Muscle layer of duodenum (tissue), 2 donors: ENCODE measurements around the gene UMOD.

Experiments
- H3K27ac ChIP-seq: one replicate; pipeline ENCODE4 v1.7.0; 2013; ENCODE audit warnings: mild to moderate bottlenecking, low read length
- H3K27me3 ChIP-seq: one replicate; pipeline ENCODE4 v1.7.0; 2013; ENCODE audit warnings: low read depth, mild to moderate bottlenecking, control low read depth, low read length
- H3K36me3 ChIP-seq, 2 donors: one replicate each; pipeline ENCODE4 v1.7.0; 2013; ENCODE audit warnings: low read length in 2 of 2, control low read depth in 1 of 2, mild to moderate bottlenecking in 1 of 2; ENCODE audit not compliant: insufficient read depth in 2 of 2, control insufficient read depth in 1 of 2
- H3K4me1 ChIP-seq, 2 donors: one replicate each; pipeline ENCODE4 v1.7.0; 2013; ENCODE audit warnings: low read length in 2 of 2, mild to moderate bottlenecking in 2 of 2, control low read depth in 1 of 2, moderate library complexity in 1 of 2; ENCODE audit not compliant: insufficient read depth in 2 of 2, control insufficient read depth in 1 of 2
- H3K4me3 ChIP-seq, 2 donors: one replicate each; pipeline ENCODE4 v1.7.0; 2013; ENCODE audit warnings: low read length in 2 of 2, low read depth in 1 of 2, mild to moderate bottlenecking in 1 of 2
- H3K9me3 ChIP-seq, 2 donors: one replicate each; pipeline ENCODE4 v1.7.0; 2013; ENCODE audit warnings: low read length in 2 of 2, control low read depth in 1 of 2, mild to moderate bottlenecking in 1 of 2; ENCODE audit not compliant: control insufficient read depth in 1 of 2
- donor health status: healthy.

The UMOD gene

GRCh38 chr16:20352615-20353014 is at the start of gene UMOD:
Gene UMOD, minus strand, starts transcription at chr16:20352715. Its CDS starts 1,978 bp downstream, at chr16:20350737.
- H3K36me3 ChIP-seq, result no peaks in the 10 kb centered on the region
- H3K4me1 ChIP-seq, result no peaks in the 10 kb centered on the region
- H3K27ac ChIP-seq, result no peak within 1 kb of the TSS
- H3K9me3 ChIP-seq, result no peaks in the 10 kb centered on the region
- no peak within 1 kb of the TSS for H3K4me3 ChIP-seq
- H3K27me3 ChIP-seq, result peaks cover 3% of the 10 kb centered on the region

- Histone ChIP-seq H3K4me1 (no peaks in the 10 kb centered on the region), H3K9me3 (no peaks in the 10 kb centered on the region), H3K36me3 (no peaks in the 10 kb centered on the region), H3K4me3 (no peak overlapping the region), H3K27me3 (no peaks in the 10 kb centered on the region), H3K27ac (no peak overlapping the region)
These were observed 49.0 kb upstream of the UMOD start for GRCh38 chr16:20401475-20402016.

- H3K4me3 ChIP-seq, result no peak overlapping the region
- no peaks in the 10 kb centered on the region for H3K36me3 ChIP-seq
- no peaks in the 10 kb centered on the region for H3K9me3 ChIP-seq
- H3K27me3 ChIP-seq, result no peaks in the 10 kb centered on the region
- no peaks in the 10 kb centered on the region for H3K4me1 ChIP-seq
- H3K27ac ChIP-seq, result no peak overlapping the region
These were observed 48.6 kb upstream of the UMOD start for GRCh38 chr16:20401066-20401465.

- no peaks in the 10 kb centered on the region for H3K27me3 ChIP-seq
- no peak overlapping the region for H3K4me3 ChIP-seq
- H3K36me3 ChIP-seq, result no peaks in the 10 kb centered on the region
These were observed 46.7 kb upstream of the UMOD start for GRCh38 chr16:20399185-20399584.

GRCh38 chr16:20398603-20399002 is 46.1 kb upstream of the UMOD start:
- Histone ChIP-seq H3K4me1 (peaks cover 0 to 10% of the 10 kb centered on the region in 2 donors), H3K9me3 (no peaks in the 10 kb centered on the region), H3K36me3 (no peaks in the 10 kb centered on the region), H3K27me3 (no peaks in the 10 kb centered on the region), H3K4me3 (no peak overlapping the region), H3K27ac (no peak overlapping the region)

More at GRCh38 chr16:20399185-20399584, 46.7 kb upstream of the UMOD start:
- no peaks in the 10 kb centered on the region for H3K9me3 ChIP-seq
- H3K4me1 ChIP-seq, result peaks cover 0 to 4% of the 10 kb centered on the region in 2 donors
- H3K27ac ChIP-seq, result no peak overlapping the region

- Histone ChIP-seq H3K27me3 (no peaks in the 10 kb centered on the region), H3K4me3 (no peak overlapping the region), H3K4me1 (peaks cover 0 to 12% of the 10 kb centered on the region in 2 donors), H3K9me3 (no peaks in the 10 kb centered on the region), H3K36me3 (no peaks in the 10 kb centered on the region), H3K27ac (no peak overlapping the region)
These were observed 45.1 kb upstream of the UMOD start for GRCh38 chr16:20397468-20398074.

GRCh38 chr16:20396846-20397467 is 44.4 kb upstream of the UMOD start:
- Histone ChIP-seq H3K27me3 (no peaks in the 10 kb centered on the region), H3K36me3 (no peaks in the 10 kb centered on the region), H3K9me3 (no peaks in the 10 kb centered on the region), H3K27ac (no peak overlapping the region), H3K4me1 (peaks cover 0 to 12% of the 10 kb centered on the region in 2 donors), H3K4me3 (no peak overlapping the region)

- no peak overlapping the region for H3K4me3 ChIP-seq
- peaks cover 0 to 12% of the 10 kb centered on the region in 2 donors for H3K4me1 ChIP-seq
- no peaks in the 10 kb centered on the region for H3K27me3 ChIP-seq
- H3K36me3 ChIP-seq, result no peaks in the 10 kb centered on the region
- H3K27ac ChIP-seq, result no peak overlapping the region
- no peaks in the 10 kb centered on the region for H3K9me3 ChIP-seq
These were observed 43.4 kb upstream of the UMOD start for GRCh38 chr16:20395946-20396345.

GRCh38 chr16:20393801-20394577 is 41.5 kb upstream of the UMOD start:
- H3K27me3 ChIP-seq, result no peaks in the 10 kb centered on the region
- no peak overlapping the region for H3K4me3 ChIP-seq
- no peaks in the 10 kb centered on the region for H3K36me3 ChIP-seq
- no peaks in the 10 kb centered on the region for H3K9me3 ChIP-seq
- H3K27ac ChIP-seq, result no peak overlapping the region
- peaks cover 0 to 12% of the 10 kb centered on the region in 2 donors for H3K4me1 ChIP-seq

GRCh38 chr16:20391045-20391444 is 38.5 kb upstream of the UMOD start:
- H3K27me3 ChIP-seq, result no peaks in the 10 kb centered on the region
- H3K36me3 ChIP-seq, result no peaks in the 10 kb centered on the region
- peaks cover 0 to 15% of the 10 kb centered on the region in 2 donors for H3K4me1 ChIP-seq
- no peak overlapping the region for H3K27ac ChIP-seq
- no peaks in the 10 kb centered on the region for H3K9me3 ChIP-seq
- H3K4me3 ChIP-seq, result no peak overlapping the region

- Histone ChIP-seq H3K9me3 (no peaks in the 10 kb centered on the region), H3K4me3 (no peak overlapping the region), H3K4me1 (peaks cover 0 to 11% of the 10 kb centered on the region in 2 donors), H3K36me3 (no peaks in the 10 kb centered on the region), H3K27me3 (no peaks in the 10 kb centered on the region), H3K27ac (no peak overlapping the region)
These were observed 36.3 kb upstream of the UMOD start for GRCh38 chr16:20388854-20389253.
